HG02759 (cell line): ENCODE data around the gene MLIP.

ENCODE experiments used
- ATAC-seq: cut with Tn5 transposase; IDR thresholded peaks from one replicate; pipeline ENCODE4 v1.9.1; 2021; ENCODE audit warnings: mild to moderate bottlenecking, moderate library complexity; ENCODE audit not compliant: unreplicated experiment

Gene MLIP

GRCh38 chr6:54273214-54273820 is 162.1 kb downstream of the MLIP start:
- ATAC-seq, result no peak

DNA sequence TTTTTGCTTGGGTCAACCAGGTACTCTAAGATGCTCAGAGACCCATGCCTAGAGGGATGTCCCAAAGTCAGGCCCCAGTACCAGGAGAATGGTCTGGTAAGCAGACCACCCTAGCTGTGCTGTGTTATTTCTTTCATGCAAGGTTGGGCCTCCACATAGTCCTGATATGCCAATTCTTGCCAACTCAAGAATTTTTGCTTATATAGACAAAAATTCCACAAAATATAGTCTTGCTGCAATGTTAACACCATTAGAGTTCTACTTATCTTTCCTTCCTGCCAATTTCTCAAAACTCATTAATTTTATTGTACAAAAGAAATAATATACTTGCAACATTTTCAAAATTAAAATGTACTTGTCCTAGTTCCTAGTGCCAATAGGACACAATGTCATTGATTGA is 163.1 kb downstream of the MLIP start:
- ATAC-seq, result no peak

- ATAC-seq, result no peak
These were observed 170.9 kb downstream of the MLIP start for GRCh38 chr6:54282186-54282585.

GRCh38 chr6:54284161-54284860 is 173.1 kb downstream of the MLIP start:
- no peak for ATAC-seq

DNA sequence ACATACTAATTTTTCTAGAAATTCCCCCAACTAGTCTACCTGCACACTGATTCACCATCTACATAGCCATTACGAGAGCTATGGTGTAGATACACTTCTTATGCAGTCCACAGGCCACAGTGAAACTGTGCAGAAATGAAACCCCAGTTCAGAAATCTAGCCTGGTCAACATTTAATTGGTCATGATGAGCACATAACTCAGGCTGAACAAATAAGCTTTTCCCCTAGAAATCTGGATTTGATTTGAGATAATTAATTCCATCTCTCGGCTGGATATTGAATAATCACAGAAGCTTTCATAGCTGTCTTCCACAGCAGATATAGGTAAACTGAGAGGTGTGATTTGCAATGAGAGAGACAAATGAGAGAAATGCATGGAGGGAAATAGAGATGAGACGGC is 174.4 kb downstream of the MLIP start:
- ATAC-seq, result no peak

GRCh38 chr6:54286141-54286540 is 174.9 kb downstream of the MLIP start:
- no peak for ATAC-seq

GRCh38 chr6:54288474-54288873 is 177.2 kb downstream of the MLIP start:
- ATAC-seq, result no peak

GRCh38 chr6:54289426-54289825 is 178.2 kb downstream of the MLIP start:
- ATAC-seq, result no peak

- peak; percentile 79 for ATAC-seq
These were observed 179.9 kb downstream of the MLIP start for GRCh38 chr6:54291146-54291545.

DNA sequence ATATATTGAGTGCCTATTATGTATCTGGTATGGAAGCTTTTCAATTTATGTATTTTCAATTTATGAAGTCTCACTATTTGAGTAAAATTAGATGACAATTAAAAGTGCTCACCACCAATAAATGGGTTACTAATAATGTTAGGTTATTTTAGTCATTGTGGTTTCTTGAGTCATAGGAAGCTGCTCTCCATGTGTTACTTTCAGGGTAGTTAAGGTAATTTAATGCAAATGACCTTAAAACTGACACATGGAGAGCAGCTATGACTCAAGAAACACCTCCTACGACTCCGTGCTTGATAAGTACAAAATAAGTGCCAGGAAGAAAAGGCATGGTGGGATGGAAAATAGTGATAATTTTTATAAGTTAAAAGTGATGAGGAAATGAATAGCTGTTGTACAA is 180.5 kb downstream of the MLIP start:
- peak; percentile 88 for ATAC-seq

GRCh38 chr6:54294965-54295532 is 183.8 kb downstream of the MLIP start:
- no peak for ATAC-seq

GRCh38 chr6:54299542-54300269 is 188.5 kb downstream of the MLIP start:
- no peak for ATAC-seq

DNA sequence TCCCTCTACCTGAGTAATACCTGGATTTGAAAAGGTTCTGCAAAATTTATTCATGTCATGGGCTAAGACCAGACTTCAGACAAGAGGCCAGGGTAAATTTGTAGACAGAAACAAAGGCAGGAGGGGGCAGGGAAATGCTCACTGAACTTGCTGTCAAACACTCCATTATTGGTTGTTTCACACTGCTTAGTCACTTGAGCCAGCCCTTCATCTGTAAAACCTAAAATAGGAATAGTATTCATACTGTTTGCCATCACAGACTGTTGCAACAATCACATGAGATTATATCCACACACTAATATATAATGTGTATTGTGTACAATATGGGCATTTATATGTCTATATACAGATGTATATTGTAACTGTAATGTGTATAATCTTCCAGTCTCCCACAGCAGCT is 190.5 kb downstream of the MLIP start:
- ATAC-seq, result no peak

GRCh38 chr6:54307439-54307910 is 196.2 kb downstream of the MLIP start:
- ATAC-seq, result peak; percentile 70

- ATAC-seq, result peak; percentile 35
These were observed 197.2 kb downstream of the MLIP start, which contains the start of gene TINAG for GRCh38 chr6:54308289-54308985. Gene TINAG, plus strand, starts transcription at chr6:54308441. Its CDS starts 110 bp downstream, at chr6:54308551.

DNA sequence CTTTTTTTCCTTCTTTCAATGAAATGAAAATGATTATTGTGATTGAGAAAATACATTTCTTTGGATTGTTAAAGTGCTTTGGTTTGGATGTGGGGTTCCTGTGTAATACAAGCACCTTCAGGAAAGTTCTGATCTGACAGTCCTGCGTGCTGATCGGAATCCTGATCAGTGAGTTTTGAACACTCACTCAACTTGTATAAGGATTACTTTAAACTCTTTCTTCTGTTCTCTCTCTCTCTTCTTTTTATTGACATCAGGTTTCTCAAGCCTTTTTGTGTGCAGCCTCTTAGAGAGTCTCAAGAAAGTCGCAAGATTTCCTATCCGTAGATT is 197.7 kb downstream of the MLIP start:
- ATAC-seq, result no peak

GRCh38 chr6:54310377-54311152 is 199.3 kb downstream of the MLIP start:
- no peak for ATAC-seq

DNA sequence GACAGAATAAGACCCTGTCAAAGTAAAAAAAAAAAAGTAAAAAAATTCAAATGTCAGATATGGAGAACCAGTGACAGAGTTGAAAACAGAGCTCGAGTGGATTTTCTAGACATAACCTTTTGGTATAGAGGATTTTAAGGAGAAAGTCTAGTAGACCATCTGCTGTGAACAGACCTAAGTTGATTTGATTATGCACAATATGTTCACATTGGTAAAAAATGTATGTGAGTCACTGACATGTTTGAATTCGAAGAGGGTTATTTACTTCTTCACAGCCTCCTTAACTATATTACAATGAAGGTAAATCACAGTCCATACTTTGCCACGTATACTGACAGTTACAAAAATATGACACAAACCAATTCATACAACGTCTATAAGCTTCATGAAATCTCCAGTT is 204.4 kb downstream of the MLIP start:
- ATAC-seq, result no peak
